ENCODE results near the gene TGFBR3L. TPM values are rescaled to one million over a fixed set of nuclear protein-coding genes. Genes with fewer than 3 reads are reported as not detected.

The TGFBR3L gene
- total and polyA plus RNA-seq, 10 of the 15 experiments (the other 5 are each of a cell fraction or from before 2014, with no cell fraction given) = 0.20 to 0.23 TPM; not detected in 8

DNA sequence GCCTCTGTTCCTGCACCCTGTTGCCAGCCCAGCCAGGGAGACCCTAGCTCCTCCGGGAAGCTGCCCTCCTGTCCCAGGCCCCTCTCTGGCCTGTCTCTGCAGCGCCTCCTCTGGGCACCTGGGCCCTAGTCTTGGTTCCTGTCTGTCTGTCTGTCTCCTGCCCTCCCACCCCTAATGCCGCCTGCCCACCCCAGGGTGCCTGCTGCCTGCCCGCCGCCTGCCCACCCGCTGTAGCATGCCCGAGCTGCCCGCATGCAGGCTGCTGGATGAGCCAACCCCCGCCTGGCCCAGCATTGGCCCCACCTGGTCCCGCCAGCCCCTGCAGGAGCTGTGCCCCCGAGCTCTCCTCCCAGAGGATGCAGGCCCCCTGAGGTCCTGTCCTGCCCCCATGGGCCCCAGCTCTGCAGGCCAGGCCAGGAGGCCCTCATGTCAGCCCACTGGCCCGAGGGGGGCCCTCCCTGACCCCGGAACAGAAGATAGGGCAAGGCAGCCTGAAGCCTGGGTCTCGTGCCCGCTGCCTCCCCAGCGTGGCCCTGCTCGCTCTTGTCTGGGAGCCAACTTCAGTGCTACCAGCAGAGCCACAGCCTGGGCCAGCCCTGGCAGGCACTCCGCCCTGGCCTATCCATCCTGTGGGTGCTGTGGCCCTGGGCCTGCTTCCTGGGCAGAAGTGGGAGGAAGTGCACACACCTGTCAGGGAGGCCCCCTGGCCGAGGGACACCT, 5.7 kb upstream of the TGFBR3L start:
- Histone ChIP-seq H3K9me3 (replicated peaks; ENCODE audit: control insufficient read depth, insufficient read depth, low read length) (no peaks in the 10 kb centered on the region), H3K27ac (ENCODE audit: control insufficient read depth, insufficient read depth) (no peak overlapping the region), H3K4me1 (ENCODE audit: control insufficient read depth, insufficient read depth, low read length) (peaks cover 8% of the 10 kb centered on the region), H3K9ac (ENCODE audit: control insufficient read depth, insufficient read depth, low read length) (no peak overlapping the region), H2AFZ (ENCODE audit: control insufficient read depth, low read depth, low read length) (no peak overlapping the region), H3K79me2 (ENCODE audit: control insufficient read depth, insufficient read depth, low read length) (peaks cover 29% of the 10 kb centered on the region), H3K4me3 (no peak overlapping the region), H3K36me3 (ENCODE audit: control insufficient read depth in 2 of 2, insufficient read depth in 2 of 2, low read length in 1 of 2) (peaks cover 0 to 16% of the 10 kb centered on the region in 2 experiments; a peak in 3 of 4 replicates), H3K27me3 (replicated peaks in 1 of 2; ENCODE audit: control insufficient read depth in 2 of 2, insufficient read depth in 2 of 2, low read length in 1 of 2) (no peaks in the 10 kb centered on the region), H4K20me1 (ENCODE audit: control insufficient read depth, insufficient read depth) (peaks cover 9% of the 10 kb centered on the region; the same call in 1 of the 2 replicates), H3K4me2 (ENCODE audit: control insufficient read depth, insufficient read depth) (no peak overlapping the region)
- ATAC-seq = no peak
- SMC1A ChIA-PET (ENCODE audit: uncharacterized antibody, unreplicated experiment) = no interaction called here
- BruUV-seq (replicated peaks) = no TSS peak
- FAIRE-seq = no peak
- no peak for TF ChIP-seq SRF (IDR thresholded peaks at IDR 0.05; ENCODE audit: low read depth in 2 of 2, low read length in 2 of 2)
- TF ChIP-seq MYB (IDR thresholded peaks at IDR 0.05; ENCODE audit: borderline replicate concordance, low read depth, low read length) = no peak
- TF ChIP-seq EZH2 (IDR thresholded peaks at IDR 0.05; ENCODE audit: borderline replicate concordance, control insufficient read depth, low read depth, low read length) = no peak
- TF ChIP-seq, protein P1, sequence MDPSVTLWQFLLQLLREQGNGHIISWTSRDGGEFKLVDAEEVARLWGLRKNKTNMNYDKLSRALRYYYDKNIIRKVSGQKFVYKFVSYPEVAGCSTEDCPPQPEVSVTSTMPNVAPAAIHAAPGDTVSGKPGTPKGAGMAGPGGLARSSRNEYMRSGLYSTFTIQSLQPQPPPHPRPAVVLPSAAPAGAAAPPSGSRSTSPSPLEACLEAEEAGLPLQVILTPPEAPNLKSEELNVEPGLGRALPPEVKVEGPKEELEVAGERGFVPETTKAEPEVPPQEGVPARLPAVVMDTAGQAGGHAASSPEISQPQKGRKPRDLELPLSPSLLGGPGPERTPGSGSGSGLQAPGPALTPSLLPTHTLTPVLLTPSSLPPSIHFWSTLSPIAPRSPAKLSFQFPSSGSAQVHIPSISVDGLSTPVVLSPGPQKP (IDR thresholded peaks at IDR 0.05; ENCODE audit: low read depth, low read length) = no peak
- no peak for TF ChIP-seq MTA3 (IDR thresholded peaks at IDR 0.05; ENCODE audit: borderline replicate concordance, low read length)
- TF ChIP-seq SIX5 (IDR thresholded peaks at IDR 0.05; ENCODE audit: low read depth, low read length, severe bottlenecking) = no peak
- TF ChIP-seq SUPT20H (IDR thresholded peaks at IDR 0.05; ENCODE audit: borderline replicate concordance, control insufficient read depth, low read depth, low read length) = no peak
- no peak for TF ChIP-seq RUNX3 (IDR thresholded peaks at IDR 0.05; ENCODE audit: low read length)
- TF ChIP-seq PAX8 (IDR thresholded peaks at IDR 0.05) = no peak
- TF ChIP-seq ZNF207 (IDR thresholded peaks at IDR 0.05; ENCODE audit: borderline replicate concordance) = no peak
- no peak for TF ChIP-seq TBL1XR1 (IDR thresholded peaks at IDR 0.05; ENCODE audit: low read depth, low read length)
- TF ChIP-seq SMC3 (IDR thresholded peaks at IDR 0.05; ENCODE audit: borderline replicate concordance, low read length) = no peak
- TF ChIP-seq ZNF274 (IDR thresholded peaks at IDR 0.05; ENCODE audit: insufficient read depth, insufficient read length) = no peak
- TF ChIP-seq JUND (IDR thresholded peaks at IDR 0.05; ENCODE audit: low read depth, low read length) = no peak
- TF ChIP-seq, protein P2, sequence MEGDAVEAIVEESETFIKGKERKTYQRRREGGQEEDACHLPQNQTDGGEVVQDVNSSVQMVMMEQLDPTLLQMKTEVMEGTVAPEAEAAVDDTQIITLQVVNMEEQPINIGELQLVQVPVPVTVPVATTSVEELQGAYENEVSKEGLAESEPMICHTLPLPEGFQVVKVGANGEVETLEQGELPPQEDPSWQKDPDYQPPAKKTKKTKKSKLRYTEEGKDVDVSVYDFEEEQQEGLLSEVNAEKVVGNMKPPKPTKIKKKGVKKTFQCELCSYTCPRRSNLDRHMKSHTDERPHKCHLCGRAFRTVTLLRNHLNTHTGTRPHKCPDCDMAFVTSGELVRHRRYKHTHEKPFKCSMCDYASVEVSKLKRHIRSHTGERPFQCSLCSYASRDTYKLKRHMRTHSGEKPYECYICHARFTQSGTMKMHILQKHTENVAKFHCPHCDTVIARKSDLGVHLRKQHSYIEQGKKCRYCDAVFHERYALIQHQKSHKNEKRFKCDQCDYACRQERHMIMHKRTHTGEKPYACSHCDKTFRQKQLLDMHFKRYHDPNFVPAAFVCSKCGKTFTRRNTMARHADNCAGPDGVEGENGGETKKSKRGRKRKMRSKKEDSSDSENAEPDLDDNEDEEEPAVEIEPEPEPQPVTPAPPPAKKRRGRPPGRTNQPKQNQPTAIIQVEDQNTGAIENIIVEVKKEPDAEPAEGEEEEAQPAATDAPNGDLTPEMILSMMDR (IDR thresholded peaks at IDR 0.05 in 2 of 3, conservative IDR thresholded peaks at IDR 0.05 in 1 of 3; ENCODE audit: control insufficient read depth in 2 of 3, extremely low read depth in 1 of 3, insufficient read depth in 1 of 3, low read depth in 3 of 3, low read length in 3 of 3) = no peak
- TF ChIP-seq BCL11A (IDR thresholded peaks at IDR 0.05; ENCODE audit: low read depth, low read length) = no peak
- TF ChIP-seq KLF5 (IDR thresholded peaks at IDR 0.05; ENCODE audit: partially characterized antibody) = no peak
- TF ChIP-seq, protein P3, sequence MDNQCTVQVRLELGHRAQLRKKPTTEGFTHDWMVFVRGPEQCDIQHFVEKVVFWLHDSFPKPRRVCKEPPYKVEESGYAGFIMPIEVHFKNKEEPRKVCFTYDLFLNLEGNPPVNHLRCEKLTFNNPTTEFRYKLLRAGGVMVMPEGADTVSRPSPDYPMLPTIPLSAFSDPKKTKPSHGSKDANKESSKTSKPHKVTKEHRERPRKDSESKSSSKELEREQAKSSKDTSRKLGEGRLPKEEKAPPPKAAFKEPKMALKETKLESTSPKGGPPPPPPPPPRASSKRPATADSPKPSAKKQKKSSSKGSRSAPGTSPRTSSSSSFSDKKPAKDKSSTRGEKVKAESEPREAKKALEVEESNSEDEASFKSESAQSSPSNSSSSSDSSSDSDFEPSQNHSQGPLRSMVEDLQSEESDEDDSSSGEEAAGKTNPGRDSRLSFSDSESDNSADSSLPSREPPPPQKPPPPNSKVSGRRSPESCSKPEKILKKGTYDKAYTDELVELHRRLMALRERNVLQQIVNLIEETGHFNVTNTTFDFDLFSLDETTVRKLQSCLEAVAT (IDR thresholded peaks at IDR 0.05) = no peak
- DNase-seq (ENCODE audit: low read depth, low spot score) = no peak
- intact Hi-C loops (cut with micrococcal nuclease; ENCODE audit: unreplicated experiment) (loop anchor here (10.0 kb wide), 1 partner anchor 224 kb away; the partner anchor contains the start of gene TRAPPC5), in situ Hi-C loops (cut with MboI) (no loop called here)
- 96% methylated on average over 17 of the region's 19 CpGs for WGBS (ENCODE audit: insufficient coverage, insufficient replicate concordance, low lambda C conversion rate, missing lambda C conversion rate)
- POLR2A ChIA-PET = no interaction called here
- CTCF ChIA-PET = interaction anchor here (0.8 kb wide), 1 partner anchor 12 kb away, joined by 4 read pairs; the partner anchor contains the start of gene SNAPC2
- RAD21 ChIA-PET (ENCODE audit: unreplicated experiment) = no interaction called here

All from GM12878 (cell line).